Activated naive CD8-positive, alpha-beta T cell treated with anti-CD3 and anti-CD28 coated beads for 36 hours (primary cell): ENCODE results near the gene PTPMT1. TPM values are rescaled to one million over a fixed set of nuclear protein-coding genes. Genes with fewer than 3 reads are reported as not detected.
"Not testable (repeated sequence)": the region's sequence is repeated elsewhere in the genome, so short reads cannot be mapped to it uniquely, and the experiment has no call there.

Experiments used
- DNase-seq: peaks from one replicate; pipeline ENCODE4 v3.0.0; 2021
- H3K27ac Mint-ChIP-seq: one replicate; pipeline ENCODE4 v1.8.0; 2022; ENCODE audit warnings: mild to moderate bottlenecking, moderate library complexity, mixed read lengths
- H3K27me3 Mint-ChIP-seq: one replicate; pipeline ENCODE4 v1.8.0; 2022; ENCODE audit warnings: mild to moderate bottlenecking, mixed read lengths
- H3K36me3 Mint-ChIP-seq: one replicate; pipeline ENCODE4 v1.8.0; 2021; ENCODE audit warnings: mild to moderate bottlenecking, mixed read lengths
- H3K4me1 Mint-ChIP-seq: one replicate; pipeline ENCODE4 v1.8.0; 2021; ENCODE audit warnings: mixed read lengths
- H3K4me3 Mint-ChIP-seq: one replicate; pipeline ENCODE4 v1.8.0; 2022; ENCODE audit warnings: mild to moderate bottlenecking, moderate library complexity, mixed read lengths
- H3K9me3 Mint-ChIP-seq: one replicate; pipeline ENCODE4 v1.8.0; 2022; ENCODE audit warnings: mixed read lengths
- total RNA-seq, 2 experiments: library from RNA; stranded (reverse); gene quantifications; one replicate each; pipeline ENCODE4 v1.2.3, GENCODE V29; 2021

PTPMT1 gene
- total RNA-seq, 2 experiments from 2014 or later = 55.6 to 56.6 TPM

GRCh38 chr11:47560426-47560825, 5.0 kb upstream of the PTPMT1 start:
- no peak overlapping the region for H3K27ac Mint-ChIP-seq

GRCh38 chr11:47562393-47562792, 3.0 kb upstream of the PTPMT1 start:
- not testable (repeated sequence) for H3K27me3 Mint-ChIP-seq

More at GRCh38 chr11:47560426-47560825, 5.0 kb upstream of the PTPMT1 start:
- Mint-ChIP-seq H3K9me3 (no peaks in the 10 kb centered on the region), H3K4me3 (no peak overlapping the region), H3K4me1 (peaks cover 9% of the 10 kb centered on the region), H3K36me3 (no peaks in the 10 kb centered on the region), H3K27me3 (no peaks in the 10 kb centered on the region)
- DNase-seq = no peak

GRCh38 chr11:47564366-47564765, 1.0 kb upstream of the PTPMT1 start:
- Mint-ChIP-seq H3K4me1 (peaks cover 15% of the 10 kb centered on the region), H3K36me3 (peaks cover 13% of the 10 kb centered on the region), H3K4me3 (peak overlapping the region; percentile 42)
- not testable (repeated sequence) for DNase-seq, H3K27me3 Mint-ChIP-seq, H3K27ac Mint-ChIP-seq, H3K9me3 Mint-ChIP-seq

More at GRCh38 chr11:47562393-47562792, 3.0 kb upstream of the PTPMT1 start:
- not testable (repeated sequence) for H3K36me3 Mint-ChIP-seq, H3K27ac Mint-ChIP-seq, H3K9me3 Mint-ChIP-seq, DNase-seq, H3K4me3 Mint-ChIP-seq
- peaks cover 15% of the 10 kb centered on the region for H3K4me1 Mint-ChIP-seq

- Mint-ChIP-seq H3K9me3 (no peaks in the 10 kb centered on the region), H3K4me1 (peaks cover 15% of the 10 kb centered on the region), H3K36me3 (peaks cover 19% of the 10 kb centered on the region), H3K27ac (peak overlapping the region; percentile 86), H3K27me3 (no peaks in the 10 kb centered on the region), H3K4me3 (peak overlapping the region; percentile 73)
- no peak for DNase-seq
Observed at GRCh38 chr11:47564933-47565339, 463 bp upstream of the PTPMT1 start.

DNA sequence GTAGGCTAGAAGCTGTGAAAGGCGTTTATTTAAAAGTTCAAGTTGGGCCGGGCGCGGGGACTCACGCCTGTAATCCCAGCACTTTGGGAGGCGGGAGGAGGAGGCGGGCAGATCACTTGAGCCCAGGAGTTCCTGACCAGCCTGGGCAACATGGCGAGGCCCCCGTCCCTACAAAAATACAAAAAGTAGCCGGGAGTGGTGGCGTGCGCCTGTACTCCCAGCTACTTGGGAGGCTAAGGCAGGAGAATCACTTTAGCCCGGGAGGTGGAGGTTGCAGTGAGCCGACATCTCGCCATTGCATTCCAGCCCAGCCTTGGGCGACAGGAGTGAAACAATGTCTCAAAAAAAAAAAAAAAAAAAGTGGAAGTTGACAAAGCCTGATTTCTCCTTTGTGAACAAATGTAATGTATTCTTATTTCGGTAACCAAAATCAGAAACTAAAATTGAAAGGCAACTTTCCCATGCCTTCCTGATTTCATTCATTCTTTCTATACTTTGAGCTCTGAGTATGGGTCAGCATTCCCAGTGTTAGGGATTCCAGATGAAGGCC, 825 bp downstream of the PTPMT1 start:
- no peaks in the 10 kb centered on the region for H3K9me3 Mint-ChIP-seq
- H3K27ac Mint-ChIP-seq = peak overlapping the region; percentile 79
- H3K36me3 Mint-ChIP-seq = peaks cover 21% of the 10 kb centered on the region
- no peaks in the 10 kb centered on the region for H3K27me3 Mint-ChIP-seq
- DNase-seq = no peak
- peak overlapping the region; percentile 87 for H3K4me3 Mint-ChIP-seq
- peaks cover 15% of the 10 kb centered on the region for H3K4me1 Mint-ChIP-seq

DNA sequence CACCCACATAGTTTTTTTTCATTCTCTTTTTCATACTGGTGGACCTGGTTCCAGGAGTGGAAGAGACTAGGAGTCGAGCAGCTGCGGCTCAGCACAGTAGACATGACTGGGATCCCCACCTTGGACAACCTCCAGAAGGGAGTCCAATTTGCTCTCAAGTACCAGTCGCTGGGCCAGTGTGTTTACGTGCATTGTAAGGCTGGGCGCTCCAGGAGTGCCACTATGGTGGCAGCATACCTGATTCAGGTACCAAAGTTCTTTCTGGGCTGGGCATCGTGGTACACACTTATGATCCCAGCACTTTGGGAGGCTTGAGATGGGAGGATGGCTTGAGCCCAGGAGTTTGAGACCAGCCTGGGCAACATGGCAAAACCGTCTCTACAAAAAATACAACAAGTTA, 4.2 kb downstream of the PTPMT1 start:
- Mint-ChIP-seq H3K4me3 (no peak overlapping the region), H3K27me3 (no peaks in the 10 kb centered on the region), H3K4me1 (peaks cover 15% of the 10 kb centered on the region), H3K27ac (no peak overlapping the region), H3K9me3 (no peaks in the 10 kb centered on the region), H3K36me3 (peaks cover 26% of the 10 kb centered on the region)
- no peak for DNase-seq

DNA sequence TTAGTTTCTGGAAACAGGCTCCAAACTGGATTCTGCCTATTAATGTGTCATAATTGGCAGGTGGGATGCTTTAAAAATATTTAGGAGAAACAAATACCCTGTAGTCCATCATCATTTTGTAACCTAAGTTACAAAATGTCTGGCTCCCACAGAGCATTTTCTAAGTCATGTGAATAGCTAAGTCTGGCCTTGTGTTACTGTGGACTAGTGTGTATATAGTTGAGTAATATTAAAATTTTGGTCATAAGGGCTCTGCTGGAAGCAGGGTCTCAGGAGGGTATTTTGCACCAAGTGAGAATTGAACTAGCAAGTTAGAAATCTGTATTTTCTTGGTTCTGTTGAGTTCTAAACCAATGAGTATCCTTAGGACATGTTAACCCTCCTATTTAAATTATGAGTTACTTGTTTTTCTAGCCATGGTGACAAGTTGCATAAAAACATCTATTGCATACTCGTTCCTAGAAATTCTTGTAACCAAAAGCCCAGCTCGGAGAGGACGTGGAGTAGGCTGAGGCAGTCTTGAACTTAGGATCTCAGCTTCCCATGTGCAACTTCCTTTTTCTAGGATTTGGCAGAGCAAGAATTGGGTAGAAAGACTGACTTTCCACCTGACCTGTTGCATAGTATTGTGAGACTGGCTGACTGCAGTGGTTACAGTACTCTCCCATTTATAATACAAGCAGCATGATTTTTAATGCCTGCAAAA, 5.4 kb downstream of the PTPMT1 start:
- Mint-ChIP-seq H3K27ac (peak overlapping the region; percentile 20), H3K4me1 (peaks cover 13% of the 10 kb centered on the region), H3K4me3 (no peak overlapping the region), H3K27me3 (no peaks in the 10 kb centered on the region), H3K9me3 (no peaks in the 10 kb centered on the region), H3K36me3 (peaks cover 36% of the 10 kb centered on the region)
- no peak for DNase-seq

GRCh38 chr11:47571357-47571729, 5.9 kb downstream of the PTPMT1 start:
- no peak for DNase-seq
- H3K27ac Mint-ChIP-seq = peak overlapping the region; percentile 20
- no peaks in the 10 kb centered on the region for H3K9me3 Mint-ChIP-seq
- no peaks in the 10 kb centered on the region for H3K27me3 Mint-ChIP-seq
- no peak overlapping the region for H3K4me3 Mint-ChIP-seq
- peaks cover 37% of the 10 kb centered on the region for H3K36me3 Mint-ChIP-seq
- H3K4me1 Mint-ChIP-seq = peaks cover 14% of the 10 kb centered on the region

DNA sequence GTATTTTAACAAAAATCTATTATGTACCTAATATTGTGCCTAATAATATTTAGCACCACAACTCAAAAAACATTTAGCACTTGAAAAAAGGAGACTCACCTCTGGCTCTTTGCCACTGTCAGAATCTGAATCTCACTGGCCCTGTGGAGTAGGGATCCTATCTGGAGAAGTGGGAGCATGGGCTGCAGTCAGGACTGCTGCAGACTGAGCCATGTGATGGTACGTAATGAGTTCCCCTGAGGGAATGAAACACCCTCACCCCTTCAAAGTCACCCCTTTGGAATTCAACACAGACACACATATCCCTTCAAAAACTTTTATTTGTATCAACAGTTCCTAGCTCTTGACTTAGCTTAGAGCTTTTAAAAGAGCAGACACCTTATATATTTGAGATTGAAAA, 6.5 kb downstream of the PTPMT1 start:
- Mint-ChIP-seq H3K4me3 (no peak overlapping the region), H3K9me3 (no peaks in the 10 kb centered on the region), H3K4me1 (peaks cover 14% of the 10 kb centered on the region), H3K27me3 (no peaks in the 10 kb centered on the region), H3K27ac (no peak overlapping the region), H3K36me3 (peaks cover 36% of the 10 kb centered on the region)
- no peak for DNase-seq

GRCh38 chr11:47572715-47573255, 7.4 kb downstream of the PTPMT1 start:
- H3K4me1 Mint-ChIP-seq = peaks cover 20% of the 10 kb centered on the region
- H3K27me3 Mint-ChIP-seq = no peaks in the 10 kb centered on the region
- no peak for DNase-seq
- H3K9me3 Mint-ChIP-seq = no peaks in the 10 kb centered on the region
- peaks cover 39% of the 10 kb centered on the region for H3K36me3 Mint-ChIP-seq
- no peak overlapping the region for H3K4me3 Mint-ChIP-seq
- no peak overlapping the region for H3K27ac Mint-ChIP-seq

DNA sequence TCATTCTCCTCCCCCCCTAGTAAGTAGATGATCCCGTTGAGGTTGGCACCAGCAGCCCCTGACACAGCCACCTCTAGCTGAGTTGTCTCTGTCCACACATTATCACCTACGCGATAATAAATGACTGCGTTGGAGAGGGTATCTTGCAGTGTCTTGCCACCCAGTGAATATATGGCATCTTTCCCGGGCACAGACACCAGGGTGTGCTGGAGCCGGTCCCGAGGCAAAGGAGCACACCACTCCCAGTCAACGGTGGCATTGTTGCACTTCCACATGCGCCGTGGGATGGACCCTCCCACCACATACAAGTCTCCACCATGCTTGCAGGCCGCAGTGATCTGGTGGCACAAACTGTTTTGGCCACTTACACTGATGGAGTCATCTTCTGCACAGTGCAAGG, 7.9 kb downstream of the PTPMT1 start:
- Mint-ChIP-seq H3K9me3 (no peaks in the 10 kb centered on the region), H3K4me3 (no peak overlapping the region), H3K4me1 (peaks cover 23% of the 10 kb centered on the region), H3K27me3 (no peaks in the 10 kb centered on the region), H3K36me3 (peaks cover 39% of the 10 kb centered on the region), H3K27ac (no peak overlapping the region)
- no peak for DNase-seq

DNA sequence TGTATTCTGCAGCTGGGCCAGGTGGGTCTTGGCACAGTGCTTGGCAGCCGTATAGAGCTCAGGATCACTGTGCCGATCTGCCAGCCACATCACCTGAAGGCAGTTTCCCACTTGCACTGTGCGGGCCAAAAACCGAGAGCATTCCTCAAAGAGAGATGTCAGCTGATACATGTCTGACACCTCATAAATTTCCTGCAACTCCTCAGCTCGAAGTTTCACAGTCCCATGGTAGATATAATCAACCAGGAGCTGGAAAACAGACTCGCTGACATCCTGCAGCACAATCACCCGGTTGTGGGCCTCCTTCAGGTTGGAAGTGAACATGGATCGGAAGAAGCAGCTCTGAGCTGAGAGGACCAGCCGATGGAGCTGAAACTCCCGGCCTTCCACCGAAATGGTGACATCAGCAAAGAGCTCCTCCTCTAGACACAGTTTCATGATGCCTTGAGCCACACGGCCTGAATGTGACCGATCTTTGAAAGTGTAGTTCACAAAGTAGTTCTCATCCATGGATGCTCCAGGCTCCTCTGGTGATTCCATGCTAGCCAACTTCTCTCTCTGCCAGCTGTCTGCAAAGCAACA, 12.2 kb downstream of the PTPMT1 start:
- Mint-ChIP-seq H3K36me3 (peaks cover 41% of the 10 kb centered on the region), H3K4me1 (peaks cover 32% of the 10 kb centered on the region), H3K27ac (no peak overlapping the region), H3K9me3 (no peaks in the 10 kb centered on the region), H3K4me3 (peak overlapping the region; percentile 97), H3K27me3 (no peaks in the 10 kb centered on the region)
- no peak for DNase-seq

DNA sequence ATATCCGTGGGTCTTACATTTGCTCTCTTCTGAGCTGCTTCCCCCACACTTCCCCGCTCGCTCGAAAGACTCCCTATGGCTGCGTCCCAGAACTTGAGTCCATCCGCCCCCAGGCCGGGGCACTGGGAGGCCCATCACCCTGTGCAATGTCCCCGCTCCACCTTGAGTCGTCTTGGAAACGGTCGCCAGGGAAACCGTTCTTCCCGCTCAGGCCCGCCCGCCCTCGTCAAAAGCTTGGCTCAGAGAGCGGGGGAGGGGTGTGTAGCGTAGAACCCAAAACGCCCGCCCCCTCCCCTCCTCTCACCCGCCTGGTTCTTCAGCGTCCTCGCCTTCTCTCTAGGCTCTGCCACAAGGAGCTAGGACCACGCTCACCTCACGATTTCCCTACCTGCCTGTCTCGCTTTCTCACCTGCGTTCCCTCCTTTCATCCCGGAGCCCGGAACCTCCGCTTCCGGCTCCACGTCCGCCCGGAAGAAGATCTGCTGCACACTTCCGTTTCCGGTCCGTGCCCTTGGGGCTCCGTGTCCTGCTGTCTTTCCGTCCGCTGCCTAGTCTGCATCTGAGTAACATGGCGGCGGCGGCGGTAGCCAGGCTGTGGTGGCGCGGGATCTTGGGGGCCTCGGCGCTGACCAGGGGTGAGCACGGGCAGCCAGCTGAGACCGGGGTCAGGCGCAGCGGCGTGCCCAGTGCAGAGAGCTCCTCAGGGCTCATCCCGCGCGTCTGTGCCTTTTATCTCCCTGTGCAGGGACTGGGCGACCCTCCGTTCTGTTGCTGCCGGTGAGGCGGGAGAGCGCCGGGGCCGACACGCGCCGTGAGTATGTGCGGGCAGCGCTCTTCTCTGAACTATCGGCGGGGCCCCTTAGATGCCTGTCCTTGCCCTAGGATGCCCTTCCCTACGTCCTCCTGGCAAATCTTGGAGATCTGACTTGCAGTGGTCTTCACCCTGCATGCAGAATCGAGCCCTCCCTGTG, 13.4 kb downstream of the PTPMT1 start, which contains the start of the genes KBTBD4 and NDUFS3:
Gene KBTBD4, minus strand, starts transcription at position 447 of the 971 bp plus-strand sequence. Its CDS starts 19 bp downstream, at position 428.
Gene NDUFS3, plus strand, starts transcription at position 551 of the 971 bp plus-strand sequence. Its CDS starts 18 bp downstream, at position 569.
- peak within 1 kb of the TSS; percentile 97 for H3K4me3 Mint-ChIP-seq
- peak; percentile 88 for DNase-seq
- no peaks in the 10 kb centered on the region for H3K27me3 Mint-ChIP-seq
- H3K36me3 Mint-ChIP-seq = peaks cover 45% of the 10 kb centered on the region
- no peaks in the 10 kb centered on the region for H3K9me3 Mint-ChIP-seq
- peak within 1 kb of the TSS; percentile 96 for H3K27ac Mint-ChIP-seq
- H3K4me1 Mint-ChIP-seq = peaks cover 30% of the 10 kb centered on the region

DNA sequence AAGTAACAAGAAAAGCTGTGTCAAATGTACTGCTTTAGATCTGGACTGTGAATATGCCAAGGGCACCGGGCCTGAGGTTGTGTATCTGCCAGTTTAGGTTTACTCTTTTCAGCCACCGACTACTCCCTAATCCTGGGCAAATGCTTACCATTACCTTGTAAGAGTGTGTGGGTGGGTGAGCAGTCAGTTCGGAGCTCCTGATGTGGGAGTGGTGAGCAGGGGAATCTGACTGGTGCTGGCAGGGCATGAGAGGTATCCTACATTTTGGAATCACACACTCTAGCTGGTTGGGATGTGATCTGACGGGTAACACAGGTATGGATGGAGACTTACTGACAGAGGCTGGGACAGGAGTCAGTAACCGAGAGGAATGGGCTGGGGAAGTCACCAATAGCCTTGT, 18.4 kb downstream of the PTPMT1 start:
- peaks cover 12% of the 10 kb centered on the region for H3K4me1 Mint-ChIP-seq
- peaks cover 34% of the 10 kb centered on the region for H3K36me3 Mint-ChIP-seq
- DNase-seq = no peak
- H3K9me3 Mint-ChIP-seq = no peaks in the 10 kb centered on the region
- no peaks in the 10 kb centered on the region for H3K27me3 Mint-ChIP-seq
- no peak overlapping the region for H3K4me3 Mint-ChIP-seq
- no peak overlapping the region for H3K27ac Mint-ChIP-seq
